Upper lobe of left lung (tissue), 4 donors: Measurements from ENCODE around the gene COL20A1.

Experiments
- EP300 ChIP-seq, 4 donors: sonication (generic); formaldehyde crosslinking; IDR thresholded peaks; one replicate each; pipeline ENCODE4 v1.5.1; 2017; ENCODE audit warnings: antibody characterized with exemption in 4 of 4, control low read depth in 2 of 4
- POLR2A ChIP-seq, 4 donors: fragments of 450-650 bp; IDR thresholded peaks; one replicate each; pipeline ENCODE4 v1.5.1; 2016 to 2017; ENCODE audit warnings: antibody characterized with exemption in 4 of 4, mild to moderate bottlenecking in 2 of 4
- TF ChIP-seq, protein P1 (sequence below), 6 experiments: fragments of 450-650 bp in 4 of 6; fragments of 200-600 bp in 2 of 6; sonication (generic) in 2 of 6; IDR thresholded peaks; one replicate each; pipeline ENCODE4 v1.5.1; 2016 to 2019; ENCODE audit warnings: antibody characterized with exemption in 6 of 6

DNA sequence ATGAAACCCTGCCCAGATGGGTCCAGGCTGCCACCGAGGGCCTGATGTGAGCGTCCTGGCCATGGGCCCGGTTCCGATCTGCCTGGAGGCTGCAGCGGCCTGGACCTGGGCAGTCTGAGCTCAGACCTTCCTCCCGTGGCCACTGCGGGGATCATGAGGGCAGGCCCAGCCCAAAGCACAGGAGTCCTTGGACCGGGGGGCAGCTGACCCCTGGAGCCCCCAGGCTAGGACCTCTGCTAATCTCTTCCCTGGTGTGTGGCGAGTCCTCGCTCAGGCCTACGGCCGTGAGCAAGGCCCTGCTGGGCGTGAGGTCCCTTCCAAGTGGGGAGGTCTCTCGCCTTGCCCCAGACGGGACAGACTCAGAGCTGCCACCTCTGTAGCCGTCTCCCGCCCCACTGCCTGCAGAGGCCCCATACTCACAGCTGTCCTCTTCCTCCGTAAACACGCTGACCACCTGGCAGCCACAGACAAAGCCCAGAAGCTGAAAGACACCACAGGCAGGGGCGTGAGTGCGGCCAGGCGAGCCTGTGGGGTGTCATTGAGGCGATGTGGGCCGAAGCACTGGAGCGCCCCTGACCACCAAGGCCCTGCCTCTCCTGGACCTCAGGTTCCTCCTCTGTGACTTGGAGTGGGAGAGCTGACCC is 49.3 kb upstream of the COL20A1 start:
- no peak for TF ChIP-seq POLR2A (IDR thresholded peaks at IDR 0.05)
- TF ChIP-seq, protein P1, sequence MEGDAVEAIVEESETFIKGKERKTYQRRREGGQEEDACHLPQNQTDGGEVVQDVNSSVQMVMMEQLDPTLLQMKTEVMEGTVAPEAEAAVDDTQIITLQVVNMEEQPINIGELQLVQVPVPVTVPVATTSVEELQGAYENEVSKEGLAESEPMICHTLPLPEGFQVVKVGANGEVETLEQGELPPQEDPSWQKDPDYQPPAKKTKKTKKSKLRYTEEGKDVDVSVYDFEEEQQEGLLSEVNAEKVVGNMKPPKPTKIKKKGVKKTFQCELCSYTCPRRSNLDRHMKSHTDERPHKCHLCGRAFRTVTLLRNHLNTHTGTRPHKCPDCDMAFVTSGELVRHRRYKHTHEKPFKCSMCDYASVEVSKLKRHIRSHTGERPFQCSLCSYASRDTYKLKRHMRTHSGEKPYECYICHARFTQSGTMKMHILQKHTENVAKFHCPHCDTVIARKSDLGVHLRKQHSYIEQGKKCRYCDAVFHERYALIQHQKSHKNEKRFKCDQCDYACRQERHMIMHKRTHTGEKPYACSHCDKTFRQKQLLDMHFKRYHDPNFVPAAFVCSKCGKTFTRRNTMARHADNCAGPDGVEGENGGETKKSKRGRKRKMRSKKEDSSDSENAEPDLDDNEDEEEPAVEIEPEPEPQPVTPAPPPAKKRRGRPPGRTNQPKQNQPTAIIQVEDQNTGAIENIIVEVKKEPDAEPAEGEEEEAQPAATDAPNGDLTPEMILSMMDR (IDR thresholded peaks at IDR 0.05): no peak
- TF ChIP-seq EP300 (IDR thresholded peaks at IDR 0.05): no peak
